DMS79 (cell line): ENCODE results near the gene FES.

Source experiments
- DNase-seq: peaks from one replicate; lab custom pipeline; 2025; lab: John Stamatoyannopoulos, UW

Gene FES

GRCh38 chr15:90876046-90876445, 8.3 kb upstream of the FES start:
- DNase-seq, result no peak

DNA sequence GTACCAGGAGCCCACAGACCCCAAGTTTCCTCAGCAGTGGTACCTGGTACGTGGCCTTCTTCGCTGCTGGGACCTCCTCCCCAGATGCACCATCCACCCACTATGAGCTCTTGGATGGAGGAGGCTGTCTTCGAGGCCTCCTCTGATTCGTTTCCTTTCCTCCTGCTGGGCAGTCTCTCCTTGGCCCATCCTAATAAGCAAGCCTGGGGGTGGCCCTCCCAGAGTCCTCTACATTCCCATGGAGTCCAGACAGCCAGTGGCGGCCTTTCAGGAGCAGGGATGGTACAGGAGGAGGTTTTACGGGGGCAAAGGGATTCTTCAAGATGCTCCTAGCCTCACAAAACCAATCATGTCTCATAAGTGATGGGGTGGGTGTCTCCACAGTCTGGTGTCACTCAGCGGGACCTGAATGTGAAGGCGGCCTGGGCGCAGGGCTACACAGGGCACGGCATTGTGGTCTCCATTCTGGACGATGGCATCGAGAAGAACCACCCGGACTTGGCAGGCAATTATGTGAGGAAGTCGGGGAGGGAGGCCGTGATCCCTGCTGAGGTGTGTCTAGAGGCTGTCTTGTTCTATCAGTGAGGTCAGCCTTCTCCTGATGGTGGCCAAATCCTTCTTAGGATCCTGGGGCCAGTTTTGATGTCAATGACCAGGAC, 7.7 kb upstream of the FES start:
- DNase-seq, result no peak

- no peak for DNase-seq
Measured at GRCh38 chr15:90877315-90877714, 7.0 kb upstream of the FES start.

GRCh38 chr15:90877996-90878395, 6.3 kb upstream of the FES start:
- no peak for DNase-seq

GRCh38 chr15:90878660-90879059, 5.6 kb upstream of the FES start:
- no peak for DNase-seq

DNA sequence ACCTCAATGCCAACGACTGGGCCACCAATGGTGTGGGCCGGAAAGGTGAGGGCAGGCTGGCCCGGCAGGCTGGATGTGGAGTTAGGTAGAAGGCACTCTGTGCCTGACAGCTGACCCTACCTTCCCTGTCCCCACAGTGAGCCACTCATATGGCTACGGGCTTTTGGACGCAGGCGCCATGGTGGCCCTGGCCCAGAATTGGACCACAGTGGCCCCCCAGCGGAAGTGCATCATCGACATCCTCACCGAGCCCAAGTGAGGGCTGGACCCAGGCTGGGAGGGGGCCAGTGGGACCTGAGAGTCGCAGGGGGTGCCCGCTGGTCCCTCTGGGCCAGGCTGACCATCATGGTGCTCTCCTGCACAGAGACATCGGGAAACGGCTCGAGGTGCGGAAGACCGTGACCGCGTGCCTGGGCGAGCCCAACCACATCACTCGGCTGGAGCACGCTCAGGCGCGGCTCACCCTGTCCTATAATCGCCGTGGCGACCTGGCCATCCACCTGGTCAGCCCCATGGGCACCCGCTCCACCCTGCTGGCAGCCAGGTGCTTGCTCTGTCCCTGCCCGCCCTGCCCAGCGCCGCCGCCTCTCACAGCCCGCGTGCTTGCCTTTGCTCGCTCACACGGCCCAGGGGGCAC, 4.5 kb upstream of the FES start:
- no peak for DNase-seq

- no peak for DNase-seq
Measured at GRCh38 chr15:90880381-90881145, 3.7 kb upstream of the FES start.

- DNase-seq, result no peak
Measured at GRCh38 chr15:90881181-90881977, 2.9 kb upstream of the FES start.

DNA sequence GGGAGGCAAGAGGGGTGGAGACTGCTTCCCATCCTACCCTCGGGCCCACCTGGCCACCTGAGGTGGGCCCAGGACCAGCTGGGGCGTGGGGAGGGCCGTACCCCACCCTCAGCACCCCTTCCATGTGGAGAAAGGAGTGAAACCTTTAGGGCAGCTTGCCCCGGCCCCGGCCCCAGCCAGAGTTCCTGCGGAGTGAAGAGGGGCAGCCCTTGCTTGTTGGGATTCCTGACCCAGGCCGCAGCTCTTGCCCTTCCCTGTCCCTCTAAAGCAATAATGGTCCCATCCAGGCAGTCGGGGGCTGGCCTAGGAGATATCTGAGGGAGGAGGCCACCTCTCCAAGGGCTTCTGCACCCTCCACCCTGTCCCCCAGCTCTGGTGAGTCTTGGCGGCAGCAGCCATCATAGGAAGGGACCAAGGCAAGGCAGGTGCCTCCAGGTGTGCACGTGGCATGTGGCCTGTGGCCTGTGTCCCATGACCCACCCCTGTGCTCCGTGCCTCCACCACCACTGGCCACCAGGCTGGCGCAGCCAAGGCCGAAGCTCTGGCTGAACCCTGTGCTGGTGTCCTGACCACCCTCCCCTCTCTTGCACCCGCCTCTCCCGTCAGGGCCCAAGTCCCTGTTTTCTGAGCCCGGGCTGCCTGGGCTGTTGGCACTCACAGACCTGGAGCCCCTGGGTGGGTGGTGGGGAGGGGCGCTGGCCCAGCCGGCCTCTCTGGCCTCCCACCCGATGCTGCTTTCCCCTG, 2.2 kb upstream of the FES start:
- no peak for DNase-seq

GRCh38 chr15:90882781-90883525, 1.4 kb upstream of the FES start:
- DNase-seq, result no peak

GRCh38 chr15:90883526-90883975, 753 bp upstream of the FES start:
- no peak for DNase-seq

DNA sequence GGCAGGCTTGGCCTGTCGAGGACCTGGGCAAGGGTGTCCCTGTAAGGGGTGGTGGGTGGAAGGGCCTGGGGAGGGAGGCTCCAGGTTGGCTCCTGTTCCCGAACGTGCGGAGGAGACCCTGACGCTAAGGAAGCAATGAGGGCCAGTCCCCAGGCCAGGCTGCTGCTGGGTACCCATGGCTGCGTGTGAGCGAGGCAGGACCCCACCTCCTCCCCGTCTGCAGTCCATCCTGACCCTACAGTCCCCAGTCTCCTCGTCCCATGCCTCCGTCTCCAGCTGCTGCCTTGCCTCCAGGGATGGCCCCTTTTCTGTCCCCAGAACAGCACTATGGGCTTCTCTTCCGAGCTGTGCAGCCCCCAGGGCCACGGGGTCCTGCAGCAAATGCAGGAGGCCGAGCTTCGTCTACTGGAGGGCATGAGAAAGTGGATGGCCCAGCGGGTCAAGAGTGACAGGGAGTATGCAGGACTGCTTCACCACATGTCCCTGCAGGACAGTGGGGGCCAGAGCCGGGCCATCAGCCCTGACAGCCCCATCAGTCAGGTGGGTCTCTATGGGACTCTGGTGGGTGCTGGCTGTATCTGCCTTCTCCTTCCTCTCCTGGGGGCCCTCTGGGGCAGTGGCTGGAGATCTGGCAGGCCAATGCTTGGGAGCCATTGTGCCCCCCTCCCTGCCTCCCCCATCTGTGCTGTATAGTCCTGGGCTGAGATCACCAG, 571 bp downstream of the FES start:
- DNase-seq, result no peak

DNA sequence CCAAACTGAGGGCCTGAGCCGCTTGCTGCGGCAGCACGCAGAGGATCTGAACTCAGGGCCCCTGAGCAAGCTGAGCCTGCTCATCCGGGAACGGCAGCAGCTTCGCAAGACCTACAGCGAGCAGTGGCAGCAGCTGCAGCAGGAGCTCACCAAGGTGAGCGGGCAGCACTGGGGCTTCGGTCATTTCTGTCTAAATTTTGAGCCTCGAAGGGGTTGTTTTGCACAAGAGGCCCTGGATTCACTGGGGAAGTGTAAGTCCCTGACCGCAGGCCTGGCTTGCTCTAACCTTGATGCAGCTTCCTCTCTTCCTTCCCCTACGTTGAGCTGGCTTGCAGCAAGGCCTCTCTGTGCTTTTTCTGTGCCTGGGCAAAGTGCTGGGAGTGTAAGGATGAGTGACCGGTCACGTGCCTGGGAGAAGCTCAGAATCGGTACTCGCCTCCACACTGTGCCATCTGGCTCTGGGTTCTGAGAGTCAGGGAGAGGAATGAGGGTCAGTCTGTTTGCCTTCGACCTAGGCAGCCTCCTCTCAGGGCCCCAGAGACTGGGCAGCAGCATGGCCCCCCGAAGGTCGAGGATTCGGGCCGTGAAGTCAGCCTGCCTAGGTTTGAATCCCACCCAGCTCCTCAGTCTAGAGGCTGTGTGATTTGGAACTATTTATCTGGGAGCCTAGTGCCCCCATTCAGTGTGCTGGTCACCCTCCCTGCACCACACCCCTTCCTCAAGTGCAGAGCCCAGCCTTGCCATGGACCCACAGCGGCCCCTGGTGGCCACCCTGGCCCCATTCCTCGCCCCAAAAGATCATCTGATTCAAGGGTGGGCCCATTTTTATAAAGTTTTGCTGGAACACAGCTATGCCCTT, 1.4 kb downstream of the FES start:
- DNase-seq, result no peak

- no peak for DNase-seq
Measured at GRCh38 chr15:90886291-90886614, 1.9 kb downstream of the FES start.

GRCh38 chr15:90887037-90887481, 2.8 kb downstream of the FES start:
- DNase-seq, result no peak

- DNase-seq, result no peak
Measured at GRCh38 chr15:90889313-90889730, 5.0 kb downstream of the FES start.

GRCh38 chr15:90889736-90890456, 5.6 kb downstream of the FES start:
- DNase-seq, result no peak

DNA sequence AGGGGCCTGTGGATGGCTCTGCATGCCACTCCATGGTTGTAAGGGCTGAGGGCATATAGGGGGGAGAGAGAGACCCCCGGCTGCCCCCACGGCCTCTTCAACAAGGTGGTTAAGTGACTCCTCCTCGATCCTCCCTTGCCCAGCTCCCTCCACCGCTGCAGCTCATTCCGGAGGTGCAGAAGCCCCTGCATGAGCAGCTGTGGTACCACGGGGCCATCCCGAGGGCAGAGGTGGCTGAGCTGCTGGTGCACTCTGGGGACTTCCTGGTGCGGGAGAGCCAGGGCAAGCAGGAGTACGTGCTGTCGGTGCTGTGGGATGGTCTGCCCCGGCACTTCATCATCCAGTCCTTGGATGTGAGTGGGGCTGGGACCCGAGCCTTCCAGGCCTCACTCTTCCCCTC, 6.5 kb downstream of the FES start:
- no peak for DNase-seq
